Activated CD4-positive, CD25-positive, alpha-beta regulatory T cell treated with anti-CD3 and anti-CD28 coated beads, Interleukin-2, amount 50 U/mL, for 24 hours (primary cell): Measurements from ENCODE around the gene MAN1A2.
"Not testable (repeated sequence)": the region's sequence is repeated elsewhere in the genome, so short reads cannot be mapped to it uniquely, and the experiment has no call there.

Source experiments
- ATAC-seq, 2 donors: fragments of 150-1000 bp; cut with Tn5 transposase; one replicate each; pipeline ENCODE4 v1.10.0; 2021; ENCODE audit warnings: mild to moderate bottlenecking in 1 of 2, moderate library complexity in 1 of 2

Gene MAN1A2

DNA sequence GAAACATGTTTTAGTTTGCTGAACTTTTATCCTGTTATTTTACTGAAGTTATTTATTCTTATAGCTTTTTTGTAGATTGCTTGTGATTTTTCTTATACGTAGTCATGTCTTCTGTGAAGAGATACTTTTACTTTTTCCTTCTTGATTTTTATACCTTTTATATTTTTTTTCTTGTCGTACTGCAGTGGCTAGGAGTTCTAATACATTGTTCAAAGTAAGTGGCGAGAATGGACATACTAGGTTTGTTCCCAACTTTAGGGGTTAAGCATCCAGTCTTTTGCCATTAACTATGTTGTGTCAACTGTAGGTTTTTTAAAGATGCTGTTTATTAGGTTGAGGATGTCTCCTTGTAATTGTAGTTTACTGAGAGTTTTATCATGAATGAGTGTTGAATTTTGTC is 36.3 kb downstream of the MAN1A2 start:
- no peak for ATAC-seq

DNA sequence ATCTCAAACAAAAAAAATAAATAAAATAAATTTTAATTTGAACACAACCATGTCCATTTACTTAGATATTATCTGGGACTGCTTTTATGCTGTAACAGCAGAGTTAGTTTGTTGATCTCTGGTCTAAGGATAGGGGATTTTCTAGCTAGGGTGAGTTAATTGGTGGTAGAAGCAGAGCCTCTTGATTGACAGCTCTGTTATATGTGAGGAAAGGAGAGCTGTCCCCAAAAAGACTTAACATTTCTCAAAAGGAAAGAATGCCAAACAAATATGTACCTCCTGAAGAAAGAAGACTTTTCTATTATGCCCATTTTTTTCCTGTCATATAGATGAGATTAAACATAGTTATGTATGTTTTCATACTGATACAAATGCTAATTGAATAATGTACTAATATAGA is 37.8 kb downstream of the MAN1A2 start:
- ATAC-seq = no peak

DNA sequence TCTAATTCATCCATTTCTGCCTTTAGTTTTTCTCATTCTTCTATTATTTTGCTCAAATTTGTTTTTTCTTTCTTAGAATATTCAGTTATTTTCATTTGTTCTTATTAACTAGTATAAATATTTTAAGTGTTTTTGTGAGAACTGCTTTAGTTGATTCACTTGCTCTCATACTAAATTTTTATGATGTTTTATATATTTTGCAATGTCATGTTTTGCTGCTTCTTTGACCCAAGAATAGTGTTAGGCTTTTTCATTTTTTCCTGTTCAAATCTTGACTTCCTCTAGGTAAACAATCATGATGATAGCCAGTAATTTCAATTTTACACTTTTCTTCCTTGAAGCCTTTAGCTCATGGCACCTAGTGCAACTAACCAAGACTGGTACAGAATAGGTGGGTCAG is 45.2 kb downstream of the MAN1A2 start:
- ATAC-seq = no peak

DNA sequence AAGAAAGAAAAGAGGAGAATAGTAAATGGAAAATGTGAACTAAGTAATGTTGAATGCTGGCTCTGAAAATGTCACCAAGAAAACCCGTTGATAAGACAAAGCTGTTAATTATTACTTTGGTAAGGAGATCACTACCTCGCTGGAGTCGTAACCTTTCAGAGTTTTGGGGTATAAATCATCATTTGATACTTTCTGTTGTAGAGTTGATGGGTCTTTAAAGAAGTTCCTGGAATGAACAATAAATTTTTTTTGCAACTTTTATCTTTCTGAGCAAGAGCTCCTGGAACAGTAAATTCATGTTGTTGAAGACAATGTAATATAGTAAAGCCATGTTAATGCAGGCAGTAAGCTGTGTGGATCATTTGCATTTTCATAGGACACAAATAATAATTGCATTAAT is 46.2 kb downstream of the MAN1A2 start:
- ATAC-seq = no peak

DNA sequence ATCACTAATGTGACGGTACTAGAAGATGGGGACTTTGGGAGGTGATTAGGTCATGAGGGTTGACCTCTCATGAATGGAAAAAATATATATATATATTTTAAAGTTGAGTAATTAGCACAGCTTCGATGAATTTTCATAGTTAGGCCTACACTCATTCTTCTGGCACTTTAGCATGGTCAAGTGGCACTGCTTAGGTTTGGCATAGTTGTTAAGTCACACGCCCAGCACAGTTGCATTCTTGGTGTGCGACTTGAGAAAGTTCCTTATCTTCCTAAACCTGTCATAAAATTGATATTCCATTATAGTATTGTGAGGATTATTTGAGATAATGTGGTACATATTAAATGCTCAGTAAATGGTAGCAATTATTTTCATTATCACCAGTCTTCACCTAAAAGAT is 47.7 kb downstream of the MAN1A2 start:
- ATAC-seq = no peak

DNA sequence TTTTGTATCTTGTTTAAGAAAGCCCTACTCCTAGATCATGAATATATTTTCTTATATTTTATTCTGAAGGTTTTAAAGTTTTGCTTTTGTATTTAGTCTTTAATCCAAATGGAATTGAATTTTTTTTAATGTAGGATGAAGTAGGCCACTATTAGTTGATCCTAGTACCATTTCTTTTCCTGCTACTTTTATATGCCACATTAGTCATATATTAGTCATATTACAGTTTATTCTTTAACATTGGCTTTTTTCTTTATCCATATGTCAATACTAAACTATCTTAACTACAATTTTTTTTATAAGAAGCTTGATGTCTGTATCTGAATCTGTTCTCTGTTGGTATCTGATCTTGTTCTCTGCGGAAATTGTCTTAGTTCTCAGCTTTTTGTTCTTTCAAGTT is 48.8 kb downstream of the MAN1A2 start:
- ATAC-seq = no peak

DNA sequence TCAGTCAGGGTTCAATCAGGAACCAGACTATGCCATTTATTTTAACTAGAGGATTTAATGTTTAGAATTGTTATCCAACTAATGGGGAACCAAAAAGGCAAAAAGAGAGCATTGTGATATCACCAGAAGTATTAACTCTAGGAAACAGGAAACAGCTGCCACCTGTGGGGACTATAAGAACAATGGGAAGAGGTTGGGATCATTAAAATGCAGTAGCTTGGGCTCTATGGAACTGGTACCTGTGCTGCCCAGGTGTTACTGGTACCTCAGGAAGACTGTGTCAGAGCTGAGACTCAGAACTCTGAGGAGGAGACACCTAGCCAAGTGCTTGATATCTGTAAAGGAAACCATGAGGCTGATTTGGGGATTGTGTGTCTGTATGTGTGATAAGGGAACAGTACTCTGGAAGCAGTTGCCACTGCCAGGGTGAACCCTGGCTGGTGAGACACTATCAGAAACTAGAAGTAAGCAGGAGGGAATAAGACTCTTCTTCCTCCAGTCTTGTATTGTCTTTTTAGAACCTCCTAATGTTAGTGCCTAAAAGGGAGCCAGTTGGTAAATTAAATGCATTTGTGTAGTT is 49.4 kb downstream of the MAN1A2 start:
- no peak for ATAC-seq

DNA sequence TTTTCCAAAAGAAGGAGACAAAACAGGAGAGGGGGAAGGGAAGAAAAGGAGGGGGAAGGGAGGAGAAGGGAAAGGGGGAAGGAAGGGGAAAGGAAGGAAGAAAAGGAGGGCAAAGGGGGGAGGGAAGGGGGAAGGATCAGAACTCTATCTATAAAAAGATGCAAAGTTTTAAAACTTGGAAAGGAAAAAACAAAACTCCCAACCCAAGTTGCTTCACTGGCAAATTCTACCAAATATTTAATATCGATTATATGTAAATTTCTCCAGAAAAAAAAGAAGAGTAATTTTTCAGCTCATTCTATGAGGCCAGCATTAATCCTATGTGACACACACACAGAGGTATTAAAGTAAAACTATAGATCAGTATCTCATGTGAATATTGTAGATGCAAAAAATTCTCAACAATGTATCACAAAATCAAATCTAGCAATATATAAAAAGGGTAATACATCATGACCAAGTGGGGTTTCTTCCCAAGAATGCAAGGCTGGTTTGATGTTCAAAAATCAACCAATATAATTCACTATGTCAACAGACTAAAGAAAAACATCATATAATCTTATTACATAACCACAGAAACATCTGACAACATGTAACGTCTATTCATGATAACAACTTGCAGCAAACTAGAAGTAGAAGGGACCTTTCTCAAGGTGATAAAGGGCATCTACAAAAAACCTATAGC is 57.9 kb downstream of the MAN1A2 start:
- no peak for ATAC-seq

DNA sequence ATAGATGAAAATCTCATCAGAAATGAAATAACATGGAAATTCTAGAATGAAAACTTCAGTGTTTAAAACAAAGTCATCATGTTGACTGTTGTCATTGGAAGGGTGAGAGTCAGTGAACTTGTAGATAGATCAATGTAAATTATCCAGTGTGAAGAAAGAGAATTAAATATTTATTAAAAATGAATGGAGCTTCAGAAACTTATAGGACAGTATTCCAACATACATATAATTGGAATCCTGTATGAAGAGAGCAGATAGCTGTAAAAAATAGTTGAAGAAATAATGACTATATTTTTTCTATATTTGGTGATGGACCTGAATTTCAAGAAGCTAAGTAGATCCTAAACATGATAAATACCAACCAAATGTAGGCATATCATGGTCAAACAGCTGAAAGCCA is 60.0 kb downstream of the MAN1A2 start:
- no peak for ATAC-seq

DNA sequence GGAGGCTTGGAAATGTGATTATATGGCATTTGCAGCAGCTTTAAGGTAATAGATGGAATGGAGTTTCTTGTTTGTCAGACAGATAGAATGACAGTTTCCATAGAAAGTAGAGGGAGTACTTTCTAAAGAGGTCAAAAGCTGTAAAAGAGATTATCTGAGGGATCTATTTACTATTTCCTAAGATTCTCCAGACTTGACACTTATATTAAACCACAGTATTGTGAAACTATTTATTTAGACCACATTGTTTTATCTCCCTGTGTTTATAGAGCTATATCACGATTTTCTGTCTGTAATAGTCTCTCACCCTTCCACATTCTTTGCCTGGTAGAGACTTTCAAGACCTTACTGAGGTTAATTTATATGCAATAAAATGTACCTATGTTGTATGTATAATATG is 66.7 kb downstream of the MAN1A2 start:
- ATAC-seq = no peak

DNA sequence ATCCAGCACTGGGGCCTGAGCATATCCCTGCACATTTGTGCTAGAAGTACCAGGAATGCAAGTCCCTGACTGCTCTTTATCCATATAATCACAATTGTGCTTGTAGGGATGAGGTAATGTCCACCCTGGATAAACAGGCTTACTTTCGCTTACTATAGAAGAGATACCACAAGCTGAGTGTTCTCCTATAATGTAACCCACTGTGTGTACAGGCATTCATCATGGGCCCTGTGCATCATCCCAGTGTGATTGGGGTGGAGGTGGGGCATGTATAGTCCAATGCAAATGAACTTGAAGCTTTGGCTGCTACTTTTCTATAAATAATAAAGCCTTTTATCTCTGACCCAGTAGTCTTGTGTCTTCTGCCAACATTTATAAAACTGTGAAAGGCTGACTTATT is 69.3 kb downstream of the MAN1A2 start:
- no peak for ATAC-seq

DNA sequence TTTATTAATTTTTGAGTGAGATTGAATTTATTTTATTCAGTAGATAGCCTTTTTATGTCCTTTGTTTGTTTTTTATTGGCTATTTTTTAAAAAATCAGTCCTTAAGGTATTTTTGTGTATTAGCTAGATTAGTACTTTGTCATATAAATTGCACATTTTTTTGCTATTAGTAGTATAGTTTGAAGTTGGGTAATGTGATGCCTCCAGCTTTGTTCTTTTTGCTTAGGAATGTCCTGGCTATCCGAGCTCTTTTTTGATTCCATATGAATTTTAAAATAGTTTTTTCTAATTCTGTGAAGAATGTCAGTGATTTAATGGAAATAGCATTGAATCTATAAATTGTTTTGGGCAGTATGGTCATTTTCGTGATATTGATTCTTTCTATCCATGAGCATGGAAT is 80.4 kb downstream of the MAN1A2 start:
- no peak for ATAC-seq

DNA sequence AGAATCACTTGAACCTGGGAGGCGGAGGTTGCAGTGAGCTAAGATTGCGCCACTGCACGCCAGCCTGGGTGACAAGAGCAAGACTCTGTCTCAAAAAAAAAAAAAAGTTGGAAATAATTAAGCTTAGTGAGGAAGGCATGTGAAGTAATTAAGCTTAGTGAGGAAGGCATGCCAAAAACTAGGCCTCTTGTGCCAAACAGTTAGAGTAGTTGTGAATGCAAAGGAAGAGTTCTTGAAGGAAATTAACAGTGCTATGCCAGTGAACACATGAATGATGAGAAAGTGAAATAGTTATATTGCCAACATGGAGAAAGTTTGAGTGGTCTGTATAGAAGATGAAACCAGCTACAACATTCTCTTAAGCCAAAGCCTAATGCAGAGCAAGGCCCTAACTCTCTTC is 85.0 kb downstream of the MAN1A2 start:
- ATAC-seq = no peak

DNA sequence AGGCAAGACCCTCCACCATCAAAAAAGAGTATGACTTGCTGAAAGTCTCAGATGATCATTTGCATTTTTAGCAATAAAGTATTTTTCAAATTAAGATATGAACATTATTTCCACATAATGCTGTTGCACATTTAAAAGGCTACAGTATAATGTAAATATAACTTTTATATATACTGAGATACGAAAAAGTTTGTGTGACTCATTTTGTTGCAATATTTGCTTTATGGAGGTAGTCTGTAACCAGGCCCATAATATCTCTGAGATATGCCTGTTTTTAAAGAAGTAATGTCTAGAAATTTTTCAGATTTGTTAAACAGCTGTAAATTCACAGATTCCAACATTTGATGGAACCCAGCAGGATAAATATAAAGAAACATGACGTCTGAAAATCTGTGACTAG is 86.7 kb downstream of the MAN1A2 start:
- ATAC-seq = no peak

DNA sequence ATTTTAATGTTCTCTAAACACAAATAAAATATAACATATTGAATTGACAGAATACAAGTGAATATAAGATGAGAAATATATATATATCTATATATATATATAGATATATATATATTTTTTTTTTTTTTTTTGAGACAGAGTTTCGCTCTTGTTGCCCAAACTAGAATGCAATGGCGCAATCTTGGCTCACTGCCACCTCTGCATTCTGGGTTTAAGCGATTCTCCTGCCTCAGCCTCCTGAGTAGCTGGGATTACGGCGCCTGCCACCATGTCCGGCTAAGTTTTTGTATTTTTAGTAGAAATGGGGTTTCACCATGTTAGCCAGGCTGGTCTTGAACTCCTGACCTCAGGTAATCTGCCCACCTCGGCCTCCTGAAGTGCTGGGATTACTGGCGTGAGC is 91.2 kb downstream of the MAN1A2 start:
- not testable (repeated sequence) for ATAC-seq

DNA sequence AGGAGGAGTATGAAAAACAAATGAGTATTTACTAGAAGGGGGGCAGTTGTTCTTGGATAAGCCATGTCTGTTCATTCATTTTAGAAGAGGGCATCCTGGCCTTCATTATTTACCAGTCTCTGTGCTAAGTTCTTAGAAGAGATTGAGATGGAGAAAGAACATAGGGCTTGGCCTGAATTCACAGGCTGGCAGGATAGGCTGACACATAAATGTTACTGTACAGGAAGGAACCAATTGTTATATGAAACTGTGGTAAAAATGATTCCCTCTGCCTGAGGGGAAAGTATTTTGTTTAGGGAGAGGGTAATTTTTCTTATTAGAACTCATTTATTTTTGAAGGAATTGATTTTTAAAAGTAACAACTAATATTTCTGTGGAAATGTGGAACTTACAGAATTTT is 99.5 kb downstream of the MAN1A2 start:
- no peak for ATAC-seq

DNA sequence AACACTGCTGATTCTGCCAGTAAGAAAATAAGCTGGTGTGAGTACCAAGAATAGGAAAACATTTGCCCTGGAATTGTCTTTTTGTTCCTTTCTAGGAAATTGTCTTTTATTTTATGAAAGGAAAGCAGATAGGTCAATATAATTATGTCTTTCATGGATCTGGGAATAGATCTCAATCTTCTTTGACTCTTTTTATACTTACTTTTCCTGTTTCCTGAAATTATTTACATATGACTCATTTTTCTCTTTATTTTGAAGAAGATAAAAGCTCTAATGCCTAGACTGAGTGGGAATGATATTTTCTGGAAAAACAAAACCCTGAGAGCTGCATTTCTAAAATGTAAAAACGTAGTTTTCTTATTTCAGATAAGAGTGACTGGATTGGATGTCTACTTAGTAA is 100.1 kb downstream of the MAN1A2 start:
- no peak for ATAC-seq

DNA sequence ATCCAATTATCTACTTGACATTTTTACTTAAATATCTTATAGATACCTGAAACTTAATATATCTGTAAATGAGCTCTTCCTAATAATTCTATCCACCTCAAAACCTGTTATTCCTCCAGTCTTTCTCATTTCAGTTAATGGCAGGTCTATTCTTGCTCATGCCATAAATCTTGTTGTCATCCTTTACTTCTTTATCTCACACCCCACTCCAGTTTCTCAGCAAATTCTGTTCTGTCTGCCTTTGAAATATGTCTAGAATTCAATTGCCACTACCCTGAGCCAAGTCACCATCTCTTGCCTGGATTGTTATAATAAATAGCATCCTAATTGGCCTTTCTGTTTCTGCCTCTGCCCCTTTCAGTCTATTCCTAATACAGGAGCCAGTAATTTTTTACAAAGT is 105.8 kb downstream of the MAN1A2 start:
- no peak for ATAC-seq

DNA sequence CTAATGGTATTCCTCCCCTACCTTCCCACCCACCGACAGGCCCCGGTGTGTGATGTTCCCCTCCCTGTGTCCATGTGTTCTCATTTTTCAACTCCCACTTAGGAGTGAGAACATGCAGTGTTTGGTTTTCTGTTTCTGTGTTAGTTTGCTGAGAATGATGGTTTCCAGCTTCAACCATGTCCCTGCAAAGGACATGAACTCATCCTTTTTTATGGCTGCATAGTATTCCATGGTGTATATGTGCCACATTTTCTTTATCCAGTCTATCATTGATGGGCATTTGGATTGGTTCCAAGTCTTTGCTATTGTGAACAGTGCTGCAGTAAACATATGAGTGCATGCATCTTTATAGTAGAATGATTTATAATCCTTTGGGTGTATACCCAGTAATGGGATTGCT is 108.2 kb downstream of the MAN1A2 start:
- not testable (repeated sequence) for ATAC-seq

DNA sequence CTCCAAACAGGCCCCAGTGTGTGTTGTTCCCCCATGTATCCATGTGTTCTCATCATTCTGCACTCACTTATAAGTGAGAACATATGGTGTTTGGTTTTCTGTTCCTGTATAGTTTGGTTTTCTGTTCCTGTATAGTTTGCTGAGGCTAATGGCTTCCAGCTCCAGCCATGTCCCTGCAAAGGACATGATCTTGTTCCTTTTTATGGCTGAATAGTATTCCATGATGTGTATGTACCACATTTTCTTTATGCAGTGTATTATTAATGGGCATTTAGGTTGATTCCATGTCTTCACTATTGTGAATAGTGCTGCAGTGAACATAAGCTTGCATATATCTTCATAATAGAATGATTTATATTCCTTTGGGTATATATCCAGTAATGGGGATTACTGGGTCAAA is 111.8 kb downstream of the MAN1A2 start:
- ATAC-seq = no peak

DNA sequence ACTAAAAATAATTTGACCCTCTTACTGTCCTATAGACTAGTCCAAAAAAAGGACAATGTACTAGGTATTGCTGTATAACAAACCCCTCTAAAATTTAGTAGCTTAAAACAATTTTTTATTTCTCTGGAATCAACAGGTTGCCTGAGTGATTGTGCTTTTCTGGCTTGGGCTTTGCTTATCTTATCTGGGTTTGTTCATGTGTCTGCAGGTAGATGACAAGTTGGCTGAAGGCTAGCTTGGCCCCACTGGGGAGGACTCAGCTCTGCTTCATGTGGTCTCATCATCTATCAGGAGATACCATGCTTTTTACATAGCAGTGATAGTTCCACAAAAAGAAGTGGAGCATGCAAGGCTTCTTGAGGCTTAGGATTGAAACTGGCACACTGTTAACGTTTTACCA is 114.2 kb downstream of the MAN1A2 start:
- no peak for ATAC-seq

DNA sequence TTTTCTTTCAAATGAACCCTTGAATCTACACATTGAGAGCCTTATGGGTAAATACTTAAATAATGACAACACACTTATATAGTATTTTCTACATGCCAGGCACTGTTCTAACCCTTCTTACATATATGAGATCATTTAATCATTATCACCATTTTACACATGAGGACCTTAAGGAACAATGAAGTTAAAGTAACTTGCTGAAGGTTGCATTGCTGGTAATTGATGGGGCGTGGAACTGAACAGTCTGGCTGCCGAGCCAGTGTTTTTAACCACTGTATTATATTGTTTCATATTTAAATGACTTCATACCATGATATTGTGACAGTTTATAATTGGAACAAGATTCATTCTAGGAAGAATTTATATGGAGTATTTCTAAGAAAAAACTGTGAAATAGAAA is 126.7 kb downstream of the MAN1A2 start:
- no peak for ATAC-seq

DNA sequence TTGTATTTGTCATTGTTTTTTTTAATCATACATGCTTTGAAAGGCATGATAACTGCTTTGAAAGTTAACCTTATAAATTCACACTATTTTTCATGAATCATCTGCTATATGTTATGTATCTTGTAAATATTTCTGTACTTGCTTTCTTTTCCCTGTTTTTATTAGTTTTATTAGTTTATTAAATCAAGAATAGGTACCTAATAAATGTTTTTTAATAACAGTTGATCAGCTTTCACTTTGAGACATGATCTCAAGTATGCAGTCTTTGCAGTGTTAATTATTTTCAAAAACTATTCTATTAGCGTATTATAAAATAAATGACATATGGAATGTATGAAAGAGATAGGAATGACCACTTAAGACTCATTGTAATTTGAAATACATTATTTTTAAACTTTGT is 127.8 kb downstream of the MAN1A2 start:
- no peak for ATAC-seq

DNA sequence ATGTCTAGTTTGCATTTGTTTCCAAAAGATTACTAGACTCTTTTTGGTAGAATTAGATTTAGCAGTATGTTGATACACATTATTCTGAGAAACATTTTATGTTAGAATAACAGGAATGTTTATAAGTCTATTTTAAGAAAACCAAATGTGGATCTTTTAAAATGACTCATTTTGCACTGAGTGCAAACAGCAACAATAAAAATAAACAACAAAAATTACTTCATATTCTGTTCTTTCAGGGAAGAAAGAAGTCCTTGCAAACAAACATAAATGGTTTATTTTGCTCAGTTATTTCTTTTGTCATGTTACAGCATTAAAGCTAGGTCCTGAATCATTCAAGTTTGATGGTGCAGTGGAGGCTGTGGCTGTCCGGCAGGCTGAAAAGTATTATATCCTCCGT is 131.8 kb downstream of the MAN1A2 start:
- ATAC-seq = no peak

DNA sequence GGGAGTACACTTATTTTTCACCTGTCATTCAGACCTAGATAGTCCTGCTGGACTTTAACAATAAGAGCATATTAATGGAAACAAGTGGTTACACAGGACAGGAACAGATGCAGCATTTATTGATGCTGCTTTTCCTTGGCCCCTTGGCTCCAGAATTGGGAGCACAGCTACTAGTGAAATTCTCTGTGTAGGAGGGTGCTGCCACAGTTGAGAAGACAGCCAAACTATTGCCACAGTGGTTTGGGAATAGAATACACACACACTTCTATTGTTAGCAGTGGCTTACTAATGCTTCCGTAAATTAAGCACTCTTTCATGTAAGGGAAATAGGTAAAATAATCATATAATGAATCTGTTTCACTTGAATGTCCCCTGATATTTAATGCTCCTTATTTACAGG is 133.3 kb downstream of the MAN1A2 start:
- ATAC-seq = no peak
